HG02970 (cell line): ENCODE results near the gene PIP5K1A.

ENCODE experiments used
- ATAC-seq: cut with Tn5 transposase; IDR thresholded peaks from one replicate; pipeline ENCODE4 v1.9.1; 2021; ENCODE audit warnings: mild to moderate bottlenecking, moderate library complexity, moderate number of reproducible peaks; ENCODE audit not compliant: unreplicated experiment, low FRiP score

The PIP5K1A gene

DNA sequence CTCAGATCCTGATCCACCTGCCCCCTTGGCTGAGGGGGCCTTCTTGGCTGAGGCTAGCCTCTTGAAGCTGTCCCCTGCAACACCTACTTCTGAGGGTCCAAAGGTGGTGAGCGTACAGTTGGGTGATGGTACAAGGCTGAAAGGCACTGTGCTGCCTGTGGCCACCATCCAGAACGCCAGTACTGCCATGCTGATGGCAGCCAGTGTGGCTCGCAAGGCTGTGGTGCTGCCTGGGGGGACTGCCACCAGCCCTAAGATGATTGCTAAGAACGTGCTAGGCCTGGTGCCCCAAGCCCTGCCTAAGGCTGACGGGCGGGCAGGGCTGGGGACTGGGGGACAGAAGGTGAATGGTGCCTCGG, 89.0 kb downstream of the PIP5K1A start:
- ATAC-seq, result no peak

GRCh38 chr1:151287767-151288500, 89.6 kb downstream of the PIP5K1A start:
- ATAC-seq, result no peak

- ATAC-seq, result no peak
Observed at GRCh38 chr1:151288502-151288901, 90.2 kb downstream of the PIP5K1A start.

- no peak for ATAC-seq
Observed at GRCh38 chr1:151289080-151289935, 91.0 kb downstream of the PIP5K1A start.

DNA sequence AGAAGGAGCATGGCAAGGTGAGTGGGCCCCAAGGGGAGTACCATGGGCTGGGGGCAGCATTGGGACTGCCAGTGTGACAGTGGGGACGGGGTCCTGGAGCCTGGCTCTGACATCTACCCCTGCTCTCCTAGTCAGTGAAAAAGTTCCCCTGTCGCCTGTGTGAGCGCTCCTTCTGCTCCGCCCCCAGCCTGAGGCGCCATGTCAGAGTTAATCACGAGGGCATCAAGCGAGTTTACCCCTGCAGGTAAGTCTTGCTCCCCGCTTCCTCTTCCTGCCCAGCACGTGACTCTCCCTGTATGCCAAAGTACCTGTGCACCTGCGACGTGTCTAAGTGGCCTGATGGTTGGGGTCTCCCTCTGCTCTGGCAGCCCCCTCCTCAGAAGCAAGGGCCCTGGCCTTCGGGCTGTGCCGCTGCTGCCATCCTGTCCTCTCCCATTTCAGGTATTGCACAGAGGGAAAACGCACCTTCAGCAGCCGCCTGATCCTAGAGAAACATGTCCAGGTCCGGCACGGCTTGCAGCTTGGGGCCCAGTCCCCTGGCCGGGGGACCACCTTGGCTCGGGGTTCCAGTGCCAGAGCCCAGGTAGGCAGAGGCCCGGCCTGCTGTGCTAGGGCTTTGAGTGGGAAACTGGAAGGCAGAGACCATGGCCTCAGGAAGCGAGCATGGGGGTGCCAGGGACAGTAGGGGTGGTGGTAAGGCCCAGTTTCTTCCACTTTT, 91.8 kb downstream of the PIP5K1A start:
- no peak for ATAC-seq

- ATAC-seq, result no peak
Observed at GRCh38 chr1:151290709-151291303, 92.5 kb downstream of the PIP5K1A start.

GRCh38 chr1:151292207-151293030, 94.1 kb downstream of the PIP5K1A start:
- no peak for ATAC-seq

DNA sequence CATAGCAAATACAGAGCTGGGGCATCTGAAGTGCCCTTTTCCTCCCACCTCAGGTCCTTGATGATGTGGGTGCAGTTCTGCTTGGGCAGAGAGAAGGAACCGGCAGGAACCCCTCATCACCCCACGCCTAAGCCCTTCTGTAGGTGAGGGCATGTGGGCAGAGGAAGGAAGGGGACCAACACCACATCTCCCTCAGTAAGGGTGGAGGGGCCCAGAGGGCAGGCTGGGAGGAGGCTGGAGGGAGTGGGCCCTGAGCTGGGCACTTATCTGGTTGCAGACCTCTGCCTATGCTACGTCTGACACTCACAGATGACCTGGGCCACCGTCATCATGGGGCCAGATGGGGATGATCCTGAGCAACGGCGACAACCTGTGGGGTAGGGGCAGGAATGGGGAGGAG, 94.7 kb downstream of the PIP5K1A start:
- no peak for ATAC-seq

GRCh38 chr1:151294742-151295462, 96.5 kb downstream of the PIP5K1A start:
- no peak for ATAC-seq
